OCI-M2 (cell line): ENCODE measurements around the gene TCN1.
"Not testable (repeated sequence)": the region's sequence is repeated elsewhere in the genome, so short reads cannot be mapped to it uniquely, and the experiment has no call there.

Experiments used
- DNase-seq: peaks from one replicate; lab custom pipeline; 2025; ENCODE audit not compliant: unreplicated experiment; lab: John Stamatoyannopoulos, UW

TCN1 gene

GRCh38 chr11:59857439-59858434 lies 8.6 kb downstream of the TCN1 start:
- DNase-seq, result no peak

GRCh38 chr11:59854871-59855270 lies 11.4 kb downstream of the TCN1 start:
- DNase-seq, result no peak

- DNase-seq, result not testable (repeated sequence)
Measured at GRCh38 chr11:59851416-59851815, 14.9 kb downstream of the TCN1 start.

GRCh38 chr11:59849551-59849950 lies 16.7 kb downstream of the TCN1 start:
- not testable (repeated sequence) for DNase-seq

GRCh38 chr11:59849129-59849528 lies 17.2 kb downstream of the TCN1 start:
- no peak for DNase-seq

GRCh38 chr11:59848439-59848838 lies 17.8 kb downstream of the TCN1 start:
- not testable (repeated sequence) for DNase-seq

GRCh38 chr11:59847626-59848025 lies 18.7 kb downstream of the TCN1 start:
- DNase-seq, result no peak

- DNase-seq, result no peak
Measured at GRCh38 chr11:59846556-59846955, 19.7 kb downstream of the TCN1 start.

GRCh38 chr11:59845399-59845798 lies 20.9 kb downstream of the TCN1 start, which contains the start of gene CBLIF:
Gene CBLIF (minus strand): TSS chr11:59845499. CDS start chr11:59845453, 46 bp downstream.
- DNase-seq, result no peak

- DNase-seq, result no peak
Measured at GRCh38 chr11:59842316-59842715, 24.0 kb downstream of the TCN1 start.

GRCh38 chr11:59841514-59841913 lies 24.8 kb downstream of the TCN1 start:
- no peak for DNase-seq

- DNase-seq, result no peak
Measured at GRCh38 chr11:59839615-59840014, 26.7 kb downstream of the TCN1 start.

GRCh38 chr11:59833602-59834001 lies 32.7 kb downstream of the TCN1 start:
- no peak for DNase-seq

- DNase-seq, result no peak
Measured at GRCh38 chr11:59829358-59829757, 36.9 kb downstream of the TCN1 start.

- DNase-seq, result no peak
Measured at GRCh38 chr11:59822989-59823566, 43.2 kb downstream of the TCN1 start.

- no peak for DNase-seq
Measured at GRCh38 chr11:59818572-59818971, 47.7 kb downstream of the TCN1 start.

- not testable (repeated sequence) for DNase-seq
Measured at GRCh38 chr11:59816434-59816833, 49.9 kb downstream of the TCN1 start.

GRCh38 chr11:59815754-59816153 lies 50.5 kb downstream of the TCN1 start:
- DNase-seq, result no peak

- no peak for DNase-seq
Measured at GRCh38 chr11:59814021-59814420, 52.3 kb downstream of the TCN1 start.

GRCh38 chr11:59813364-59813763 lies 52.9 kb downstream of the TCN1 start:
- DNase-seq, result no peak

GRCh38 chr11:59812220-59812619 lies 54.1 kb downstream of the TCN1 start:
- no peak for DNase-seq

GRCh38 chr11:59810911-59811259 lies 55.4 kb downstream of the TCN1 start:
- DNase-seq, result no peak
